CD4-positive, alpha-beta memory T cell (primary cell): Measurements from ENCODE around the gene RBMXL2. TPM values are rescaled to one million over a fixed set of nuclear protein-coding genes. Genes with fewer than 3 reads are reported as not detected.

Experiments used
- CTCF ChIA-PET: fragments of 350-600 bp; sonication (Branson Sonifier 250); formaldehyde crosslinking; loops from one replicate; lab custom pipeline; 2021; ENCODE audit warnings: inconsistent platforms; ENCODE audit not compliant: partially characterized antibody; lab: Charles Lee
- POLR2A ChIA-PET: fragments of 350-600 bp; sonication (Branson Sonifier 250); formaldehyde crosslinking; loops from one replicate; lab custom pipeline; 2021; ENCODE audit not compliant: partially characterized antibody; lab: Charles Lee
- DNase-seq, 5 donors: peaks; one replicate each; pipeline versions ENCODE4 v3.0.0 to v3.0.0-alpha.2; 2020 to 2022; ENCODE audit warnings: mixed read lengths in 1 of 5
- H3K27ac ChIP-seq: one replicate; pipeline ENCODE4 v1.7.0; 2013; ENCODE audit warnings: low read depth, low read length
- H3K27me3 ChIP-seq: 2 replicates; pipeline ENCODE4 v1.7.0; 2013; ENCODE audit warnings: mild to moderate bottlenecking, low read length, moderate library complexity; ENCODE audit not compliant: insufficient read depth
- H3K36me3 ChIP-seq: 2 replicates; pipeline ENCODE4 v1.7.0; 2013; ENCODE audit warnings: mild to moderate bottlenecking, low read length, moderate library complexity; ENCODE audit not compliant: insufficient read depth
- H3K4me1 ChIP-seq: 2 replicates; pipeline ENCODE4 v1.7.0; 2013; ENCODE audit warnings: mild to moderate bottlenecking, low read length, moderate library complexity; ENCODE audit not compliant: insufficient read depth
- H3K4me3 ChIP-seq, 2 donors: one replicate each; pipeline ENCODE4 v1.7.0; 2013; ENCODE audit warnings: low read length in 2 of 2, mild to moderate bottlenecking in 1 of 2
- H3K9me3 ChIP-seq, 2 donors: one replicate each; pipeline ENCODE4 v1.7.0; 2013; ENCODE audit warnings: low read length in 2 of 2, control low read depth in 1 of 2; ENCODE audit not compliant: control insufficient read depth in 1 of 2
- H3K27ac Mint-ChIP-seq, 7 donors: one replicate each; pipeline ENCODE4 v1.8.0; 2020 to 2021; ENCODE audit warnings: mixed read lengths in 7 of 7, mild to moderate bottlenecking in 6 of 7, inconsistent platforms in 3 of 7, moderate library complexity in 3 of 7
- H3K27me3 Mint-ChIP-seq, 2 donors: one replicate each; pipeline ENCODE4 v1.8.0; 2020 to 2021; ENCODE audit warnings: mixed read lengths in 2 of 2
- H3K36me3 Mint-ChIP-seq, 2 donors: one replicate each; pipeline ENCODE4 v1.8.0; 2020 to 2021; ENCODE audit warnings: mixed read lengths in 2 of 2, inconsistent platforms in 1 of 2, mild to moderate bottlenecking in 1 of 2
- H3K4me1 Mint-ChIP-seq, 4 donors: one replicate each; pipeline ENCODE4 v1.8.0; 2020 to 2021; ENCODE audit warnings: mixed read lengths in 4 of 4, mild to moderate bottlenecking in 1 of 4
- H3K4me3 Mint-ChIP-seq, 8 donors: one replicate each; pipeline ENCODE4 v1.8.0; 2020 to 2021; ENCODE audit warnings: mixed read lengths in 8 of 8, mild to moderate bottlenecking in 7 of 8, moderate library complexity in 6 of 8, inconsistent platforms in 3 of 8
- H3K9me3 Mint-ChIP-seq, 8 donors: one replicate each; pipeline ENCODE4 v1.8.0; 2020 to 2021; ENCODE audit warnings: mixed read lengths in 8 of 8, mild to moderate bottlenecking in 5 of 8, inconsistent platforms in 3 of 8, moderate library complexity in 1 of 8
- intact Hi-C: fragments of 100-400 bp; cut with micrococcal nuclease; formaldehyde crosslinking; loops from one replicate; pipeline ENCODE4 v1.15.1; 2023
- polyA plus RNA-seq, 2 donors: library from polyadenylated mRNA; unstranded; fragments of 300-500 nt; fragmentation: Illumina TruSeq; gene quantifications; one replicate each; pipeline ENCODE4 v1.2.3, GENCODE V29; 2021
- total RNA-seq, 2 experiments: library from RNA; stranded (reverse); gene quantifications; one replicate each; pipeline ENCODE4 v1.2.3, GENCODE V29; 2021

Gene RBMXL2
- total and polyA plus RNA-seq, 4 experiments from 2014 or later, result not detected

- no peak overlapping the region for H3K27ac ChIP-seq
- no peaks in the 10 kb centered on the region for H3K4me1 ChIP-seq
- H3K36me3 ChIP-seq, result no peaks in the 10 kb centered on the region
- intact Hi-C loops, result no loop called here
- H3K27me3 ChIP-seq, result no peaks in the 10 kb centered on the region
- no peaks in the 10 kb centered on the region for H3K4me1 Mint-ChIP-seq
- POLR2A ChIA-PET, result no interaction called here
- H3K36me3 Mint-ChIP-seq, result no peaks in the 10 kb centered on the region
- H3K4me3 ChIP-seq, result no peak overlapping the region
- CTCF ChIA-PET, result no interaction called here
- H3K4me3 Mint-ChIP-seq, result no peak overlapping the region
- H3K9me3 Mint-ChIP-seq, result peaks cover 0 to 5% (median 0%) of the 10 kb centered on the region in 8 donors
- no peak for DNase-seq
- H3K27me3 Mint-ChIP-seq, result peaks cover 5% of the 10 kb centered on the region in 2 donors
- H3K9me3 ChIP-seq, result no peaks in the 10 kb centered on the region
- no peak overlapping the region for H3K27ac Mint-ChIP-seq
Measured at GRCh38 chr11:7072401-7073028, 16.3 kb upstream of the RBMXL2 start.

- DNase-seq, result no peak
- H3K27ac ChIP-seq, result no peak overlapping the region
- intact Hi-C loops, result no loop called here
- Mint-ChIP-seq H3K27ac (no peak overlapping the region), H3K36me3 (no peaks in the 10 kb centered on the region), H3K4me1 (no peaks in the 10 kb centered on the region), H3K9me3 (peaks cover 0 to 18% (median 10%) of the 10 kb centered on the region in 8 donors), H3K4me3 (no peak overlapping the region), H3K27me3 (peaks cover 2 to 4% of the 10 kb centered on the region in 2 donors)
- ChIA-PET CTCF (interaction anchor here (0.6 kb wide), 1 partner anchor 997 kb away, joined by 3 read pairs; no protein-coding TSS in a partner anchor), POLR2A (no interaction called here)
- H3K27me3 ChIP-seq, result no peaks in the 10 kb centered on the region
- H3K4me3 ChIP-seq, result no peak overlapping the region
- no peaks in the 10 kb centered on the region for H3K4me1 ChIP-seq
- H3K9me3 ChIP-seq, result no peaks in the 10 kb centered on the region
- no peaks in the 10 kb centered on the region for H3K36me3 ChIP-seq
Measured at GRCh38 chr11:7077101-7077500, 11.7 kb upstream of the RBMXL2 start.

GRCh38 chr11:7079545-7080135 is 9.2 kb upstream of the RBMXL2 start:
- no peak for DNase-seq
- H3K27ac Mint-ChIP-seq, result no peak overlapping the region
- H3K9me3 Mint-ChIP-seq, result peaks cover 0 to 18% (median 10%) of the 10 kb centered on the region in 8 donors
- H3K27ac ChIP-seq, result no peak overlapping the region
- no peaks in the 10 kb centered on the region for H3K36me3 Mint-ChIP-seq
- H3K36me3 ChIP-seq, result no peaks in the 10 kb centered on the region
- H3K27me3 Mint-ChIP-seq, result peaks cover 2 to 6% of the 10 kb centered on the region in 2 donors
- no peaks in the 10 kb centered on the region for H3K27me3 ChIP-seq
- intact Hi-C loops, result no loop called here
- no peak overlapping the region for H3K4me3 Mint-ChIP-seq
- H3K4me3 ChIP-seq, result no peak overlapping the region
- no peaks in the 10 kb centered on the region for H3K4me1 Mint-ChIP-seq
- H3K4me1 ChIP-seq, result no peaks in the 10 kb centered on the region
- H3K9me3 ChIP-seq, result no peaks in the 10 kb centered on the region
- ChIA-PET POLR2A (no interaction called here), CTCF (interaction anchor here (1.6 kb wide), 1 partner anchor 17 kb away, joined by 4 read pairs; no protein-coding TSS in a partner anchor)

GRCh38 chr11:7080900-7081299 is 7.9 kb upstream of the RBMXL2 start:
- Mint-ChIP-seq H3K9me3 (peaks cover 0 to 18% (median 10%) of the 10 kb centered on the region in 8 donors), H3K27me3 (peaks cover 4 to 6% of the 10 kb centered on the region in 2 donors), H3K36me3 (no peaks in the 10 kb centered on the region), H3K27ac (no peak overlapping the region), H3K4me3 (no peak overlapping the region), H3K4me1 (no peaks in the 10 kb centered on the region)
- no peaks in the 10 kb centered on the region for H3K27me3 ChIP-seq
- H3K4me3 ChIP-seq, result no peak overlapping the region
- H3K36me3 ChIP-seq, result no peaks in the 10 kb centered on the region
- DNase-seq, result no peak
- H3K9me3 ChIP-seq, result no peaks in the 10 kb centered on the region
- no peaks in the 10 kb centered on the region for H3K4me1 ChIP-seq
- ChIA-PET CTCF (no interaction called here), POLR2A (no interaction called here)
- intact Hi-C loops, result no loop called here
- H3K27ac ChIP-seq, result no peak overlapping the region

- POLR2A ChIA-PET, result no interaction called here
- Histone ChIP-seq H3K4me3 (no peak overlapping the region), H3K27ac (no peak overlapping the region), H3K4me1 (no peaks in the 10 kb centered on the region), H3K27me3 (no peaks in the 10 kb centered on the region), H3K9me3 (no peaks in the 10 kb centered on the region), H3K36me3 (no peaks in the 10 kb centered on the region)
- CTCF ChIA-PET, result no interaction called here
- H3K27ac Mint-ChIP-seq, result no peak overlapping the region
- H3K36me3 Mint-ChIP-seq, result no peaks in the 10 kb centered on the region
- H3K4me3 Mint-ChIP-seq, result no peak overlapping the region
- peaks cover 3 to 5% of the 10 kb centered on the region in 2 donors for H3K27me3 Mint-ChIP-seq
- DNase-seq, result no peak
- H3K9me3 Mint-ChIP-seq, result peaks cover 0 to 17% (median 10%) of the 10 kb centered on the region in 8 donors
- no peaks in the 10 kb centered on the region for H3K4me1 Mint-ChIP-seq
- intact Hi-C loops, result no loop called here
Measured at GRCh38 chr11:7081441-7081840, 7.4 kb upstream of the RBMXL2 start.

- Histone ChIP-seq H3K4me3 (no peak overlapping the region), H3K27ac (no peak overlapping the region), H3K27me3 (no peaks in the 10 kb centered on the region), H3K4me1 (no peaks in the 10 kb centered on the region), H3K36me3 (no peaks in the 10 kb centered on the region), H3K9me3 (no peaks in the 10 kb centered on the region)
- Mint-ChIP-seq H3K4me3 (no peak overlapping the region), H3K9me3 (no peaks in the 10 kb centered on the region), H3K27ac (no peak overlapping the region), H3K36me3 (no peaks in the 10 kb centered on the region), H3K27me3 (peaks cover 7 to 12% of the 10 kb centered on the region in 2 donors), H3K4me1 (no peaks in the 10 kb centered on the region)
- POLR2A ChIA-PET, result no interaction called here
- DNase-seq, result no peak
- CTCF ChIA-PET, result no interaction called here
- intact Hi-C loops, result no loop called here
Measured at GRCh38 chr11:7089328-7090251, 792 bp downstream of the RBMXL2 start.
